ENCODE measurements around the gene ENDOD1.

DNA sequence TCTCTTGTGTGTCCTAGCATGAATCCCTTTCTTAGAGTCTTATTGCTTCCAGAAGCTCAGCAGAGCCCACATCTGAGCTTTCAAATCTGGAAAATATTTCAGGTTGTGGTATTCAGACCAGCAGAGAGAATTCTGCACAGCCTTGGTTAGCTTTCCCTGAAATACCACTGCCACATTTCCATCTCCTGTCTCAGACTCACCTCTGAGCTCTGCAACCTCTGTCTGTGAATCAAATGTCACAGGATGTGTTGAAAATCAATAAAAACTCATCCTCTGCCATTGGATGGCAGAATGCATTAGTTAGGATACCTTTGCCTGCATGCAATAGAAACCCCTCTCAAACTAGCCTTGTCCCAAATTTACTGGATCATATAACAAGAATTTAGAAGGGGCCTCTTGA, 47.7 kb downstream of the ENDOD1 start:
- TF ChIP-seq EZH2 (IDR thresholded peaks at IDR 0.05; ENCODE audit: low read depth): no peak
- TF ChIP-seq, protein P1, sequence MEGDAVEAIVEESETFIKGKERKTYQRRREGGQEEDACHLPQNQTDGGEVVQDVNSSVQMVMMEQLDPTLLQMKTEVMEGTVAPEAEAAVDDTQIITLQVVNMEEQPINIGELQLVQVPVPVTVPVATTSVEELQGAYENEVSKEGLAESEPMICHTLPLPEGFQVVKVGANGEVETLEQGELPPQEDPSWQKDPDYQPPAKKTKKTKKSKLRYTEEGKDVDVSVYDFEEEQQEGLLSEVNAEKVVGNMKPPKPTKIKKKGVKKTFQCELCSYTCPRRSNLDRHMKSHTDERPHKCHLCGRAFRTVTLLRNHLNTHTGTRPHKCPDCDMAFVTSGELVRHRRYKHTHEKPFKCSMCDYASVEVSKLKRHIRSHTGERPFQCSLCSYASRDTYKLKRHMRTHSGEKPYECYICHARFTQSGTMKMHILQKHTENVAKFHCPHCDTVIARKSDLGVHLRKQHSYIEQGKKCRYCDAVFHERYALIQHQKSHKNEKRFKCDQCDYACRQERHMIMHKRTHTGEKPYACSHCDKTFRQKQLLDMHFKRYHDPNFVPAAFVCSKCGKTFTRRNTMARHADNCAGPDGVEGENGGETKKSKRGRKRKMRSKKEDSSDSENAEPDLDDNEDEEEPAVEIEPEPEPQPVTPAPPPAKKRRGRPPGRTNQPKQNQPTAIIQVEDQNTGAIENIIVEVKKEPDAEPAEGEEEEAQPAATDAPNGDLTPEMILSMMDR (conservative IDR thresholded peaks at IDR 0.05): no peak

All from PC-9 (cell line).